NCI-H345 treated with DMSO at 0.1 percent for 48 hours (cell line): Measurements from ENCODE around the gene IPP.
"Not testable (repeated sequence)": the region's sequence is repeated elsewhere in the genome, so short reads cannot be mapped to it uniquely, and the experiment has no call there.

Experiments
- DNase-seq: peaks from one replicate; lab custom pipeline; 2025; ENCODE audit not compliant: unreplicated experiment; lab: John Stamatoyannopoulos, UW

IPP gene

DNA sequence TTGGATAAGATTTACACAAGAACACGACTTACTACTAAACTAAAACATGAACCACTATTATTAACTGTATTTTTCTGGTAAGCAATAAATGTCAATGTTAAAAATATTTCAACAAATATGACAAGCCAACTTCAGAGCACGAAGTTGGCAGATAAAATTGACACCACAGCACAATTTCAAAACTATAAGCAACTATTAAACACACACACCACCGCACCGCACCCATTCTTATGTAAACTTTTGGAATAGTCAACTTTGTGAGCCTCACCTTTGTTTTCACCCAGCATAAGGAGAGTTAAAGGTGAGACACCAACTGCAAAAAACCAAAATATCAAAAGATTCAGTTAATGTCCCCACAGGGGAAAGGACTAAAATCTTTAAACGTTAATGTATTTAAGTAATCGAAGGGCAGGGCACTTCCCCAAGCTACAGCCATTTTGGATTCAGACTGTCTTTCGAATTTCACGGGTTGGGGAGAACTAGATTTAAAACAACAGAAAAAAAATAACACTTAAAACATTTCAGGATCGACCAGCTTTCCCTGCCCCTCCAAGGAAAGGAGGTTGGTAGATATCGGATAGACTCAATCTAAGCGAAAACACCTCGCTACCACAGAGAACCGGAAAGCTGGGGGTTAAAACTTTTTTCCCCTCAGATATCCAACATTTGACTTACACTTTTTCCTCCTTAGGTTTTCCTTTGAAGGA, 65.0 kb downstream of the IPP start:
- no peak for DNase-seq

DNA sequence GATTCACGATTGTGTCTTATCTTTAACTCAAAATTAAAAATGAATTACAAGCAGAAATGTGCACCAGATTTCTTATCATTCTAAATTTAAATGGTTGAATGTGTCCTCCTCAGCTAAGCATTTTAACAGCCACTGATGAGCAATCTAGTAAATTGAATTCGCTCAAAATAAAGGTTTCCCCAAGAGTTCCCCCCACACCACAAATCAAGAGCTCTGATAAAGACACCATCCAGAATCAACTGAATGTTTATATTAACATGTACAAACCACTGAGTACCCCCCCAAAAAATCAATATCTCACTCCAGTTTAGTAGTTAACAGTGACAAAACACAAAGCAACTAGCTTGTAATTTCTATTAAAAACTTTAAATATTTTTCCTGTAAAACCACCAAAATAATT, 66.1 kb downstream of the IPP start:
- no peak for DNase-seq

DNA sequence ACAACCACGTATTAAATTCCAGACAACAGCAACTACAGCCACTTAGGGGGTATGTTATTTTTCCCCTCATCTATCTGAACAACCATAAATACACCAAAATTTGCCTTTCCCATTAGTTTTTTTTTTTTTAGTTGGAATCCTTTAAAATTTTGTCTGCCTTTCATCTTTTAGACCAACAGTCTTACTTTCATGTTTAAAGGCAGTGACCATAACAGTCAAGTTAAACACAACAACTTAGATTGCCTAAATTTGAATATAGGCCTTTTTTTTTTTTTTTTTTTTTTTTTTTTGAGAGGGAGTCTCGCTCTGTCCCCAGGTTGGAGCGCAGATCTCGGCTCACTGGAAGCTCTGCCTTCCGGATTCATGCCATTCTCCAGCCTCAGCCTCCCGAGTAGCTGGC, 67.5 kb downstream of the IPP start:
- DNase-seq, result no peak

GRCh38 chr1:45679123-45679522, 71.3 kb downstream of the IPP start:
- no peak for DNase-seq

- no peak for DNase-seq
Observed at GRCh38 chr1:45678489-45678888, 72.0 kb downstream of the IPP start.

DNA sequence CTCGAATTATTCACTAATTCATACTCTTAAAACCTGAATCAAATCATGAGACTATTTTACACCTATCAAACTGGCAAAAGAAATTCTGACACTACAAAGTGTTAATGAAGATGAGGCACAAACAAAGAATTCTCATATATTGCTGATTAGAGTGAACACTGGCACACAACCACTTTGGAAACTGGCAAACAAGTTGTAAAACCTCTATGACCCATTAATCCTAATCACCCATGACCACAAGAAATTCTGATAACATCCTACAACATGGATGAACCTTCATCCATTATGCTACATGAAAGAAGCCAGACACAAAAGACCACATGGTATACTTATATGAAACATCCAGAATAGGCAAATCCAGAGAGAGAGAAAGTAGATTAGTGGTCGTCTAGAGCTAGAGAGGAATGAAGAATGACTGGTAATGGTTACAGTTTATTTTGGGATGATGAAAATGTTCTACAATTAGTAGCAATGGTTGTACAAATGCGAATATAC, 72.7 kb downstream of the IPP start:
- DNase-seq, result no peak

DNA sequence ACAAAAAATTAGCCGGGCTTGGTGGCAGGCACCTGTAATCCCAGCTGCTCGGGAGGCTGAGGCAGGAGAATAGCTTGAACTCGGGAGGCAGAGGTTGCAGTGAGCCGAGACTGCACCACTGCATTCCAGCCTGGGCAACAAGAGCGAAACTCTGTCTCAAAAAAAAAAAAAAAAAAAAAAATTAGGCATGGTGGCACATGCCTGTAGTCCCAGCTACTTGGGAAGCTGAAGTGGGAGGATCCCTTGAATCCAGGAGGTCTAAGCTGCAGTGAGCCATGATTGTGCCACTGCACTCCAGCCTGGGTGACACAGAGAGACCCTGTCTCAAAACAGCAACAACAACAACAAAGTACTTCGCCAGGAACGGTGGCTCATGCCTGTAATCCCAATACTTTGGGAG, 73.9 kb downstream of the IPP start:
- not testable (repeated sequence) for DNase-seq

DNA sequence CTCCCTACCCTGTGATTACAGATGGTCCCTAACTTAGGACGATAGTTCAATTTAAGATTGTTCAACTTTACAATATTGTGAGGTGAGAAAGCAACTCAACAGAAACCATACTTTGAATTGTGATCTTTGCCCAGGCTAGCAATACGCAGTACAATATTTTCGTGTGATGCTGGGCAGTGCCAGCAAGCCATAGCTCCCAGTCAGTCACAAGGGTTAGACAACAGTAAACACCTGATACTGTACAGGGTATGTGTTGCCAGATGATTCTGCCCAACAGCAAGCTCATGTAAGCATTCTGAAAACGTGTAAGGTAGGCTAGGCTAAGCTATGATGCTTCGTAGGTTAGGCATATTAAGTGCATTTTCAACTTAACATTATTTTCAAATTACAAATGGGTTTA, 76.0 kb downstream of the IPP start:
- DNase-seq, result no peak

DNA sequence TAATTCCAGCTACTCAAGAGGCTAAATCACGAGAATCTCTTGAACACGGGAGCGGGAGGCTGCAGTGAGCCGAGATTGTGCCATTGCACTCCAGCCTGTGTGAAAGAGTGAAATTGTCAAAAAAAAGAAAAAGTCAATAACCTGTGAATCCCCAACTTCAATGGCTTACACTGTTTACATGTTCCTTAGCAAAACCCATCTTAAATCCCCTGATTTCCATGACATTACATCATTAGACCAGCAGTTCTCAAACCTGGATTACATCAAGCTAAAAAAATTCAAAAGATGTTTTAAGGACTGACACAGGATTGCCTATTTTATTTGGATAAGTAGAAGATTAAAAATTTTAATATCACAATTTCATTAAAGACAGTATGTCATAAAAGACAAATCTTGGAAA, 76.5 kb downstream of the IPP start:
- DNase-seq, result no peak

- no peak for DNase-seq
Observed at GRCh38 chr1:45669859-45670655, 80.4 kb downstream of the IPP start.

GRCh38 chr1:45669379-45669778, 81.1 kb downstream of the IPP start:
- no peak for DNase-seq

- DNase-seq, result no peak
Observed at GRCh38 chr1:45668526-45668925, 81.9 kb downstream of the IPP start.

DNA sequence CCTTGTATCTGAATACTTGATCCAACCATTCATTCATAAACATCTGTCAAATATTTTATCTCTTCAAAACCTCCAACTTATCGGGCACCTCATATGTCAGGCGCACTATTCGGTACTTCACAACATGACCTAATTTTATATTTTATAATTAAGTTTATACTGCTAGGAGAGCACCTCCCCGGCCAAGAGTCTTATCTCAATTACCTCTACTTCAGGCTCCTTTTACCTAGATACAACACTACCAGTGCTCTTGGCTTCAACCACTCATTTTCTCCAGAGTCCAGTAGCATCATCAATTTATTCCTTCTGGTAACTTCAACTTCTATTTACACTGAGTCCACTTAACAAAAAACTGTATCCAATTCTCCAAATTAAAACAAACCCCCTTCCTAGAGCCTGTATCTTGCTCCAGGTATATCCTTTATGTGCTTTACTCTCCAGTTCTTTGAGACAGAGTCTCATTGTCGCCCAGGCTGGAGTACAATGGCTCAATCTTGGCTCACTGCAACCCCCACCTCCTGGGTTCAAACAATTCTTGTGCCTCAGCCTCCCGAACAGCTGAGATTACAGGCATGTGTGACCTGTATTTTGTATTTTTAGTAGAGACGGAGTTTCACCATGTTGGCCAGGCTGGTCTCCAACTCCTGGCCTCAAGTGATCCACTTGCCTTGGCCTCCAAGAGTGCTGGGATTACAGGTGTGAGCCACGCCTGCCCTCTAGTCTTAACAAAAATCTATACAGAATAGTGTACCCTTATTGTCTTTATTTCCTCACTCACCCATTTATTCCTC, 82.9 kb downstream of the IPP start:
- no peak for DNase-seq

DNA sequence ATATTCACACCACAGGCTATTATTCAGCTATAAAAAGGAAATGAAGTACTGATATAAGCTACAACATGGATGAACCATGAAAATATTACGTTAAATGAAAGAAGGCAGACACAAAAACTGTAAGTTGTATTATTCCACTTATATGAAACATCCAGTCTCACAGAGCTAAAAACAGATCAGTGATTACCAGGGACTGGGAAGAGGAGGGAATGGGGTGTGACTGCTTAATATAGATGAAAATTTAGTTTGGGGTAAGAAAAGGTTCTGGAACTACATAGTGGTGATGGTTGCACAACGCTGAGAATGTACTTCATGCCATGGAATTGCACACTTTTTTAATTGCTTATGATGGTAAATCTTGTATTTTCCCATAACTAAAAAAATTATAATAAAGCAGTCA, 83.6 kb downstream of the IPP start:
- no peak for DNase-seq

DNA sequence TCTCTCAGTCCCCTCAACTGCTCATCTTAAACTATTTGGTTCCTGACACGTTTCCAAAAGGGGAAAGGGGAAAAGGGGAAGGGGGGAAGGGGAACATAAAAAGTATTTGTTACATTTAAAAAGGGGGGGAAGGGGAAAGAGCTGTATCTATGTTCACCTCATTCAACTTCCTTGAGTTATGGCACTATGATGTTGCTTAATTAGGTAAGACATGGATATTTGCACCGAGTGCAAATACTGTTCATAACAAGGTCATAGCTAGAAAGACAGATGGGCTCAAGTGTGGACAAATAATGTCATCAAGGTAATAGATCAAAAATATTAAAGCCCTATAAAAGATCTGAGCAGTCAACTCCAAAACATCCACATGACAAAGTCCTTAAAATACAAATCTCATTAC, 90.1 kb downstream of the IPP start:
- DNase-seq, result no peak

GRCh38 chr1:45659222-45659621, 91.2 kb downstream of the IPP start:
- DNase-seq, result no peak

DNA sequence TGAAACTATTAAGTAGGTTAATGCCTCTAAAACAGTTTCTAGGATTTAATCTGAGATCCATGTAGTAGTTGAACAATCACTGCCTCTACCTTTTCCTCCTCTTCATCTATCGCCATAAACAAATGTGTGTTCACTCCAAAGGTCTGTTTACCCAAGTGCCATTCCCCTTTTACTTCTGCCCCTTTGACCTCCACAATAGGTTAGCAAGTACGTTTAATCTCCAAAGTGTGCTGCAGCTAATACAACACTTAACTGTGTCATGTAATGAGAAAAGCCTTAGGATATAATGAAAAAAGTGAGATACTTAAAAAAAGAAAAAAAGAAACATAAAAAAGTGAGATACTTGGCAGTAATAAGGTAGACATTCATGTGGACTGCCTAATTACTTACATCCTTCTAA, 92.3 kb downstream of the IPP start:
- no peak for DNase-seq

DNA sequence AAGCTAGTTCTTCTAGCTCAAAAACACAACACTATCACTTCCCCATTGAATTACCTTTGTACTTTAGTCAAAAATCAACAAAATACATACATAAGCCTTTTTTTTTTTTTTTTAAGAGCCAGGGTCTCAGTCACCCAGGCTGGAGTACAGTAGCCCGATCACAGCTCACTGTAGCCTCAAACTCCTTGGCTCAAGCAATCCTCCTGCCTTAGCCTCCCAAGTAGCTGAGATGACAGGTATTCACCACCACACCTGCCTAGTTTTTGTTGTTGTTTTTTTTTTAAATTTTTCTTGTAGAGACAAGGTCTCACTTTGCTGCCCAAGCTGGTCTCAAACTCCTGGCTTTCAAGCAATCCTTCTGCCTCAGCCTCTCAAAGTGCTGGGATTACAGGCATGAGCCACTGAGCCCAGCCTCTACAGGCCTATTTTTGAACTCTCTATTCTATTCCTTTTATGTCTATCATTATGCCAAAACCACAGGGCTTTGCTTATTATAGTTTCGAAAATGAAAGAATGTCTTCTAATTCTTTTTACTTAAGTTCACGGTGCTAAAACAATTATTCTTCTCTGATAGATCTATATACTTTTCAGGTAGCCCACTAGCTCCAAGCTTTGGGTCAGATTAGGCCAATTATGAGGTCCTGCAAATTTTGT, 93.8 kb downstream of the IPP start:
- no peak for DNase-seq

DNA sequence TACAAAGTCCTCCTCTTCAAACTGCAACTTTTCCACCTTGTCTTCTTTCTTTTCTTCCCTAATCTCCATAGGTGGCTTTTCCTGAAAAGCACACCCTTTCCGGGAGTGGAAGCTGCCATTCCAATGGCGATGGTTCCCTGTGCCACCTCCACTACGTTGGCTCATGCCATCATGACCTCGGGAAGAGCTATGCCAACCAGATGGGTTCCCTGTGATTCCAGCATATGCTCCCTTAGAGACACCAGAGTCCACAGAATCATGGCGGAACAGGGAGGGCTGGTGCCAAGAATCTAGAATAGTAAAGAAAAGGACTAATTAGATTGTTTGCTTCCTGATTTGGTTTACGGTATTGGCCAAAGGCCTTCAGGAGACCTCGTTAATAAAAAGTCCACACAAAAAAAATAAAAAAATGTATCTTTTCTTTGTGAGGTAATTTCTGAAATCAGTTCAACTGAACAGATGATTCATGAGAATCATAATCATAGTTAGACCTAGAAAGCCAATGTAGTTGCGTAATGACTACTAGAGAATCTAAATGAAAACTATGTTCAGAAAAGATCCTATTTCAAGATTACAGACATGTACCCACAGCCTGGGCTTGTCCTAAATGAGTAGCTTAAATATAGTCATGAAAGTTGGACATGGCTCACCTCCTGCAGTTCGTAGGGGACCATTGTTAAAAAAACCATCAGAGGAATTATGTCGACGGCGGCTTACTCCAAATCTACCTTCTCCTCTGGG, 95.7 kb downstream of the IPP start:
- no peak for DNase-seq
